T follicular helper cell (primary cell): Measurements from ENCODE around the gene RNH1.

Experiments
- DNase-seq: peaks from one replicate; pipeline ENCODE4 v3.0.0-alpha.2; 2020; ENCODE audit warnings: low read depth

The RNH1 gene

DNA sequence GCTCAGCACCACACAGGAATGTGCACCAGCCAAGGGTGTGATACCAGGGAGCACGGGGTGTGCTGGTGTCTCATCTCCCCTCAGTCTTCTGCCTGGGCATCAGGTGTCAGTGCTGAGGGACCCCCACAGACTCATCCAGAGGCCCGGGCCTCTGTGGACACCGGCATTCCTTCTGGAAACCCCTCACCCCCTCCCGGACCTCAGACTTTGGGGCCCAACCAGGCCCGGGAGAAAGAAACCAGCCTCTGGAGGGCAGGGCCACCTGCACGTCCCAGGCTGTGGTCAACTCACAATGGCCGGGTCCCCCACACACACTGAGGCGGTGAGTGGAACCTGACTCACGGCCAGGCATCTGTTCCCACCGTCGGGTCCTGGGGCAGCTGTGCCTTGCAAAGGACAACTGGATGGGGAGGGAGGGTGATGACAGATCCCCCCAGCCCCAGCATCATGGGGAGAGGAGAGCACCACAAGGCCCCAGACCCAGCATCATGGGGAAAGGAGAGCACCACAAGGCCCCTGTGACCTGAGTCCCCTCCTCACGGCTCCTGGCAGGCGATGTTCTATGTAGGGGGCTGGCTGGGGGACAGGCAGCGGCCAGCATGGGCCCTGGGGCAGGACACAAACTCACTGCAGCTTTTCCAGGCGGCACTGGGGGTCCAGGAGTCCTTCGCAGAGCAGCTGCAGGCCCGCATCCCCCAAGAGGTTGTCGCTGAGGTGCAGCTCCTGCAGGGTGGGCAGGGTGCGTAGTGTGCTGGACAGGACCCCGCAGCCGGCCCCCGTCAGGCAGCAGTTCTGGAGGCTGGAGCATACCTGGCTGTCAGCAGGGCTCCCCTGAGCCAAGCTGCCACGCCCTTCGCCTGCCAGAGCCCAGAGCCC, 7.6 kb downstream of the RNH1 start:
- no peak for DNase-seq

DNA sequence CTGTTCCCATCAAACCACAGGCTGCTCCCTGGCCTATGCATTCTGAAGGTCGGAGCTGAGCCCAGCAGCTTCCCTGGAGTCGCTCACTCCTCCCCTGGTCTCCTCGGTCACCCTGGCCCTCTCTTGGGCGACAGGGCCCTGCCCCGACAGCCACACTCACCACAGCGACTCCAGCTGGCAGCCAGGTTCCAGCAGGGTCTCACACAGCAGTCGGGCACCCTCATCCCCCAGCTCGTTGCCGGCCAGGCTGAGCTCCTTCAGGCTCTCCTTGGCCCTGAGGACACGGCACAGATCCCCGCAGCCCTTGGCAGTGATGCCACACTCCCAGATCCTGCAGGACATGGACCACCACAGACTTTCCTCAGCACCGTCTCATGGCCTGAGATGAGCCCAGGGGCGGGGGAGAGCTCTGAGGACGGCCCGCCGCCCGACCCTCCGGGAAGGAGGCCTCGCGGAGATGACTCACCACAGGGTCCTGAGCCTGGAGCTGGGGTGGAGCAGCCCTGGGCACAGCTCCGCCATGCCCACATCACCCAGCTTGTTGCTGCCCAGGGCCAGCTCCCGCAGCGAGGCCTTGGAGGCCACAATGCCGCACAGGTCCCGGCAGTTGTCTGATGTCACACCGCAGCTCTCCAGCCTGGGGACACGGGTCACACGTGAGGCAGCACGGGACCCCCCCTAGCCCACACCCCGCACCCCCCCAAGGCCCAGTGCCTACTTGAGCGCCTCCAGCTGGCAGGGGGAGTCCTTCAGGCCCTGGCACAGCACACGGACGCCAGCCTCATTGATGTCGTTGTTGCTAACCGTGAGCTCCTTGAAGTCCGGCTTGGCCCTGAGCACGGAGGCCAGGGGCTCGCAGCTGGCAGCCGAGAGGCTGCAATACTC, 8.5 kb downstream of the RNH1 start:
- no peak for DNase-seq

DNA sequence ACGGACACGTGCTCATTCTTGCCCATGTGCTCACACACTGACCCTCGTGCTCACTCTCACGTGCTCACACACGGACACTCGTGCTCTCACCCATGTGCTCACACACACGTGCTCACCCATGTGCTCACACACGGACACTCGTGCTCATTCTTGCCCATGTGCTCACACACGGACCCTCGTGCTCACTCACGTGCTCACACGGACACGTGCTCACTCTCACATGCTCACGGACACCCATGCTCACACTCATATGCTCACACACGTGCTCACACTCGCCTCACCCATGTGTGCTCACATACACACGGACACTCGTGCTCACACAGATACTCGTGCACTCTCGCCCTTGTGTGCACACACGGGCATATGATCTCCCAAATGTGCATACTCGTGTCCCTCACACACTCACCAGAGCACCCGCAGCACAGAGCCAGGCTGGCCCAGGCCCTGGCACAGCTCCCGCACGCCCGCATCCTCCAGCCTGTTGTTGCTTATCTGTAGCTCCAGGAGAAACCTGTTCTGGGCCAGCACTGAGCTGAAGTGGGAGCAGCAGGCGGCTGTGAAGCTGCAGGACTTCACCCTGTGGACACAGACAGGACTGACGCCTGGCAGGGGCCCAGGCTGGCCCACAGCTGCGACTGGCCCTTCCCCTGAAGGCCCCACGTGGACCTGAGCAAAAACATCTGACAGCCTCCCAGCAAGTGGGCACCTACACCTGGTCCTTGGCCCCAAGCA, 9.3 kb downstream of the RNH1 start:
- no peak for DNase-seq

DNA sequence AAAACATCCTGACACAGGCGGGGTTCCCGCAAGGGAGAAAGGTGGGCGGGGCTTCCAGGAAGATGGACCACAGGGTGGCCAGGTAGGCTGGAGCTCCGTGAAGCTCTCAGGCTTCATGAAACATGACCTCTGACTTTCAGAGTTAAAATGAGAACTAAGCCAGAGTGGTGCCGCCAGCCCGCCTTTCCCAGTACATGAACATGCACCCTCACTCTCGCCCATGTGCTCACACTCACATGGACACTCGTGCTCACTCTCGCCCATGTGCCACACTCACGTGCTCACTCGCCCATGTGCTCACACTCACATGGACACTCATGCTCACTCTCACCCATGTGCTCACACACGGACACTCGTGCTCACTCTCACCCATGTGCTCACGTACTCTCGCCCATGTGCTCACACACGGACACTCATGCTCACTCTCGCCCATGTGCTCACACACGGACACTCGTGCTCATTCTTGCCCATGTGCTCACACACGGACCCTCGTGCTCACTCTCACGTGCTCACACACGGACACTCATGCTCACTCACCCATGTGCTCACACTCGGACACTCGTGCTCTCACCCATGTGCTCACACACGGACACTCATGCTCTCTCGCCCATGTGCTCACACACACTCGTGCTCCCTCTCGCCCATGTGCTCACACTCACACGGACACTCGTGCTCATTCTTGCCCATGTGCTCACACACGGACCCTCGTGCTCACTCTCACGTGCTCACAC, 10.0 kb downstream of the RNH1 start:
- DNase-seq = no peak

DNA sequence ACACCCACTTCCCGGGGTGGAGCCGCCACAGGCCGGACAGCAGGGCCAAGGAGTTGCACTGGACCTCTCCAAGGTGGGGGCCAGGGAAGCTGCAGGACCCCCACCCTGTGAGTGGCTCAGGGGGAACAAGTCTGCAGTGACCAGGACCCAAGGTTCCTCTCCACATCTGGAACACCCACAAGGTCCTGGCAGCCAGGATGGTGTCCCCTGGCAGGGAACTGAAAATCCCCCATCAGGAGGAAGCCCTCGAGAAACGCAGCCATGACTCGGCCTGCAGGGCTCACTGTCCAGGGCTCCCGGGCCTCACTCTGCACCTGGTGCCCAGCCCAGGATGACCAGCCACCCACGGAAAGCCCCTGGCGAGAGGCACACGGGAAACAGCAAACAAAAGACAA, 11.5 kb downstream of the RNH1 start:
- DNase-seq = no peak

DNA sequence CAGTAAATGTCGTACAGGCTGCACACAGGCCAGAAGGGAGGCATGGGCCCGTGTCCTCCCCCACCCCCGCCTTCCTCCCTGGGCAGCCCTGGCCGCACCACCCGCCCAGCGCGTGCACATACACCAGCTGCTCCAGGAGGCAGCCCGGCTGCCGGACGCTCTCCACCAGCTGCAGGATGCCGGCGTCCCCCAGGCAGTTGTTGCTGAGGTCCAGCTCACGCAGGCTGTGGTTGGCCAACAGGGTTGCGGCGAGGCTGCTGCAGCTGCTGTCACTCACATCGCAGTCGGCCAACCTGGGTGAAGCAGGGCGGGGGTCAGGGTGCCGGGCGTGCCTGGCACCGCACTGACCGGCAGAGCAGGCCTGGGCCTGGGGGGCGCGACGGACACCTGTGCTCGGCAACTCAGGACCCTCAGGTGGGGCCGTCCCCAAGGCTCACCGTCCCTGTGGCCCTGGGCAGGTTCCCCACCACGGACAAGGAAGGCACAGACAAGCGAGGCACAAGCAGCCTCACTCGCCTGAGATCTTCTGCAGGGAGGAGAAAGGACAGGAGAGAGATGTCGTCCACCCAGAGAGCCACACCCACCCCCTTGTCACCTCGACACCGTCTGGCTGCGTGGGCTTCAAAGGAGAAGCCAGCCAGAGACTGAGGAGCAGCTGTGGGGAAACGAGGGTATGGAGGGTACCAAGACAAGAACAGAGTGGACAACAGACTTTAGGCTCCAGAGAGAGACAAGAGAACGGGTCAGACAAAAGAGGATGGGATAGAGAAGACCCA, 12.1 kb downstream of the RNH1 start:
- no peak for DNase-seq

DNA sequence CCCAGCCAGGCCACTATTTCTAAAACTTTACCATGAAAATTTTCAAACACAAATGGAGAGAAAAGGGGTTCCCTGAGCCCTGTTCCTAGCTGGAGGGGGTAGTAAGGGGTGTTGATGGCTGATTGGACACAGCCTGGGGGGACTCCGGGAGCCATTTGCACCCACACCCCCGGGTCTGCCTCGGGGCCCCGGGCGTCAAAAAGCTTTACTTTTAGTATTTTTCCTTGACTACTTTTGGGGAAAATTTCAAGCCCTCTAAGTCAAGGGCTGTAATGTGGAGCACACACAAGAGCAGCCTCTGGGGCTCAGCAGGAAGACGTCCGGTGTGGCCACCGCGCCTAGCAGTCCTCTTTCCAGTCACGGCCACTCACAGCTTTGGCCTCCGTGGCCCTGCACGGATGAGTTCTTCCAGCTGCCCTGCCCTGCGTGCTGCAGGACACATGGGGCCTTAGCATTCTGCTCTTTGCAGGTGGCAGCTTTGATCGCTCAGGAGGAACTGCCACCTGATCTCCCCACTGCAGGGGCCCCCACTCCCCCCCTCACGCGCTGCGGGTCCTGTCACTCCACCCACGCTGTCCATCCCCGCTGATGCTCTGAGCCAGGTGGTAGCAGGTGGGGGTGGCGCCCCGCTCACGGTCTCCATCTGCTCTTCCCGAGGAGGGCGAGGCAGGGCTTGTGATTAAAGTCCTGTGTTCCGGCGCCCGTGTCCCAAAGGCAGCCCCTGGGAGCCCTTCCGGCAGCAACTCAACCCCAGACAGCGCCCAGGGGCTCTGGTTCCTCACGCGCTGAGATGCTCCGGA, 14.4 kb downstream of the RNH1 start:
- no peak for DNase-seq

DNA sequence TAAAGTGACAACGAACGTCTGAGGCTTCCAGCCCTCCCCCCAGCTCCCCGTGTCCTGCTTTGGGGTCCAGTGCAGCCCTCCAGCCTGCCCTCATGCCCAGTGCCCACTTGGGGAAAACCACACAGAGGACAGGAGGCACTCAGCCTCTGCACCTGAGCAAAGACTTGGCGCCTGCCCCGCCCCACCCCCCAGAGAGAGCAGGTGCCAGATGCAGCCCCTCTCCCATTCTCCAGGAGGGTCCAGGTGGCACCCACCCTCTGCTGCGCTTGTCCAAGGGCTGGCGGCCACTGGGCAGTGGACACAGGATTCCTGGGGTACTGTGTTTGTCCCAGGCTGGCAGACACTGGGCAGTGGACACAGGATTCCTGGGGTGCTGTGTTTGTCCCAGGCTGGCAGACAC, 15.7 kb downstream of the RNH1 start:
- no peak for DNase-seq

DNA sequence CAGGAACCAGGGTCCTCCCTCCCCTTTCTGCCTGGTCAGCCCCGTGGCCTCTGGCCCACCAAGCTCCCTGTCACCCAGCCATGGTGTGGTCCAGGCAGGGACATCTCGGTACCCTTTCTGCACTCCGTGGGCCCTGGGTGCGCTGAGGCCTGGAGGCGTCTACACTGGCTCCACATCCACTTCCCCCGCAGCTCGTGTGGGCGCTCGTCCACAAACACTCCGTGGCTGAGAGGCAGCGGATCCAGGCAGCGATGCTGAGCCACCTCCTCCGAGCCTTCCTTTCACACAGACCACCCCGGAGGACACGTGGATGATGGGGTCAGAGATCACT, 16.1 kb downstream of the RNH1 start:
- DNase-seq = no peak

DNA sequence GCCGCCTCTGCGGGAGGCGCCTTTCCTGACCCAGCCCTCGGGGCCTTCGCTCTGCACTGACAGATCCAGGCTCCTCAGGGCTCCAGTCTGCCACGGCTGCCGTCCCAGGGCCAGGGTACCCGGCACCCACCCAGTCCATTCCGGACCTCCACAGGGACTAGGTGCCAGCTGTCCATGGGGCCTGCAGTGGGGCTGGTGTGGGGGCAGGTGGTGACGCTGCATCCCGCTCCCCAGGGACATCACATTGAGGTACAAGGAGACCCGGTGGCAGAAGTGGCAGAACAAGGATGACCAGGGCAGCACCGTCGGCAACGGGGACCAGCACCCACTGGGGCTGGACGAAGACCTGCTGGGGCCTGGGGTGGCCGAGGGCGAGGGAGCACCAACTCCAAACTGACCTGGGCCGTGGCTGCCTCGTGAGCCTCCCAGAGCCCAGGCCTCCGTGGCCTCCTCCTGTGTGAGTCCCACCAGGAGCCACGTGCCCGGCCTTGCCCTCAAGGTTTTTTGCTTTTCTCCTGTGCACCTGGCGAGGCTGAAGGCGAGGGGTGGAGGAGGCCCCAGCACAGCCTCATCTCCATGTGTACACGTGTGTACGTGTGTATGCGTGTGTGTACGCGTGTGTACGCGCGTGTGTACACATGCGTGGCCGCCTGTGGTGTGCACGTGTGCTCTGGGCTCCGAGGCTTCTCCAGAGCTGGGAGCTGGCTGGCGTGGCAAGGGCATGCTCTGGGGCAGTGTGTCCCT, 16.7 kb downstream of the RNH1 start:
- no peak for DNase-seq

DNA sequence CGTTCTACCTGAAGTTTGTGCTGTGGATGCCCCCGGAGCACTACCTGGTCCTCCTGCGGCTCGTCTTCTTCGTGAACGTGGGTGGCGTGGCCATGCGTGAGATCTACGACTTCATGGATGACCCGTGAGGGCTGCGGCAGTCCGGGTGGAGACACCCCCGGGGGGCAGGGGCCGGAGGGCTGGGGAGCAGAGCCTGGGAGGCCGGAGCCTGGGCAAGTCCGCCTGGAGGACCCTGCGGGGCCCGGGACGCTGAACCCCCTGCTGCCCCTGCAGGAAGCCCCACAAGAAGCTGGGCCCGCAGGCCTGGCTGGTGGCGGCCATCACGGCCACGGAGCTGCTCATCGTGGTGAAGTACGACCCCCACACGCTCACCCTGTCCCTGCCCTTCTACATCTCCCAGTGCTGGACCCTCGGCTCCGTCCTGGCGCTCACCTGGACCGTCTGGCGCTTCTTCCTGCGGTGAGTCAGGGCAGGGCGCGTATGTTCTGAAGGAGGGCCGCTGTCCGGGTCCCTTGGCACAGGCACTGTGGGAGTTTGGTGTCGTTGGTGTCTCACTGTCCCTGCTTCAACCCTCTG, 17.3 kb downstream of the RNH1 start:
- DNase-seq = no peak

DNA sequence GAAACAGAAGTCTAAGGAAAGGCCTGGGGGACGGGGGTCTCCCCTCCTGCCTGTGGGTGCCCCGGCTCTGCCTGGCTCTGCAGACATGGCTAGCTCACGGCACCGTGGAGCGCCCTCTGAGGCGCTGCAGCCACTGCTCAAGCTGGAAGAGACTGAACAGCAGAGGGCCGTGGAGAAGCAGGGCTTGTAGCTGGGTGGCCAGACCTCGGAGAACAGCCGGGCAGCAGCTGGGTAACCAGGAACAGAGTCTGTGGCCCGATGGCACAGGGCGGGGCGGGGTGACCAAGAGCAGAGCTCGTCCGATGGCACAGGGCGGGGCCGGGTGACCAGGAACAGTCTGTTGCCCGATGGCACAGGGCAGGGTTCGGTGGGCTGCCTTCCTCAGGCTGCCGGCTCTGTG, 18.1 kb downstream of the RNH1 start:
- DNase-seq = no peak

DNA sequence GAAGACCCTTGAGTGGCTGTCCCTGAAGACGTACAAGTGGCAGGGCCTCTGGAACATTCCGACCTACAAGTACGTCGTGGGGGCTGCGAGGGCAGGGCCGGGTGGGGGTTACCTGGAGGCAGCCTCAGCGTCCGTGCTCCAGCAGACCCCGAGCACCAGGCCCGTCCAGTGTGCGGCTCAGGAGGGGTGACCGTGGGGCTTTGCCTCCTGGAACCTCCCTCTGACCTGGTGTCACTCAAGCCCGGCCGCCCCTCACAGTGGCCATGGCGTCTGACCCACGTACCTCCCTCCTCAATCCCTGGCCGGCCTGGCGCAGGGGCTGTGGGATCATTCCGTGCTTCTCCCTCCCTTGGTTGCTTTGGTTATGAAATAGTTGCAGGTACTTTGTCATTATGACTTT, 18.5 kb downstream of the RNH1 start:
- no peak for DNase-seq

DNA sequence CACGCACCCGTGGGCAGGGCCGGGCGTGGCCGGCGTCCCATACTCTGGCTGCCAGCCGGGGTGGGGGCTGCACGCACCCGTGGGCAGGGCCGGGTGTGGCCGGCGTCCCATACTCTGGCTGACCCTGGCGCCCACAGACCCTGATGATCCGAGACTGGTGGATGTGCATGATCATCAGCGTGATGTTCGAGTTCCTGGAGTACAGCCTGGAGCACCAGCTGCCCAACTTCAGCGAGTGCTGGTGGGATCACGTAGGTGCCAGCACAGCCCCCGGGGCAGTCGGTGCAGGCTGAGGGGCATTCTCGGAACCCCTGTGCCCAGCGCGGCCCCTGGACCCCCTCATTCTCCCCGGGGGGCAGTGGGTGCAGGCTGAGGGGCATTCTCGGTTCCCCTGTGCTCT, 19.0 kb downstream of the RNH1 start:
- DNase-seq = no peak

DNA sequence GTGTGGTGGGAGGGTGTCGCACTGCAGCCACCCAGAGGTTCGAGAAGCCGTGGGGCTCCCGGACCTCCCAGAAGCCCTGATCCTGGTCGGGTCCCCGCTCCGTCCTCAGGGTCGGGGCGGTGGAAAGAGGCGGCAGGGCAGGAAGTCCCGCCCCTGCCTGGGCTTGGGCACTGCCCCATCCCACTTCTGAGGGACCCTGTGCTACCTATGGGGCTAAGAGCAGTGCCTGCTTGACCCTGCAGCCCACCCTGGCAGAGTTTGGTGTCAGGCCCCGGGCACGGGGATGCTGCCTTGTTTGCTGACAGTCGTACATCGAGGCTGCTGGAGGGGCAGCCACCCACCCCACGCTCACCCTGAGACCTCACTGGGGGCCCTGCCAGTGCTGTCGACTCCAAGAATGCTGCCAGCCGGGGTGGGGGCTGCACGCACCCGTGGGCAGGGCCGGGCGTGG, 19.4 kb downstream of the RNH1 start:
- no peak for DNase-seq

DNA sequence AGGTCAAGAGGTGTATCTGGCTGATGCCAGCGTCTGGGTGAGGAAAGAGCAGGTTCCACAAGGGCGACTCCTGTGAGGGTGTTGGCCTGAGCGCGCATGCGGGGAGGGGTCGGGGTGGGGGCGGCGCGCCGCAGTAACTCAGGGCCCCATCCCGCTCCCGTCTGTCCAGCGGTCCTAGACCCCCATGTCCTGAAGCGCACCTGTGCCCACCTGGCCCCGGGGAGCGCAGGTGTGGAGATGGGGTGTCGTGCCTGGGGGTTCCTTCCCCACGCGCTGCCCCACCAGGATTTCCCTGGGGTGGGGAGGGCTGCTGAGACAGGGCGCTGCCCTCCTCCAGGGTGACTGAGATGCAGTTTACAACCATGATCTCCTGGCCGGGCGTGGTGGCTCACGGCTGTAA, 20.9 kb downstream of the RNH1 start:
- DNase-seq = no peak

DNA sequence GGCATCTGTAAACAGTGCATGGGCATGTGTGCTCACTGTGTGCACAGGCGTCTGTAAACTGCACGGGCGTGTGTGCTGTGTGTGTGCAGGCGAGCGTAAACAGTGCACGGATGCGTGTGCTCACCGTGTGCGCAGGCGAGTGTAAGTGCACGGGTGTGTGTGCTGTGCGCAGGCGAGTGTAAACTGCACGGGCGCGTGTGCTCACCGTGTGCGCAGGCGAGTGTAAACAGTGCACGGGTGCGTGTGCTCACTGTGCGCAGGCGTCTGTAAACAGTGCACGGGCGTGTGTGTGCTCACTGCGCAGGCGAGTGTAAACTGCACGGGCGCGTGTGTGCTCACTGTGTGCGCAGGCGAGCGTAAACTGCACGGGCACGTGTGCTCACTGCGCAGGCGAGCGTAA, 22.4 kb downstream of the RNH1 start:
- no peak for DNase-seq

DNA sequence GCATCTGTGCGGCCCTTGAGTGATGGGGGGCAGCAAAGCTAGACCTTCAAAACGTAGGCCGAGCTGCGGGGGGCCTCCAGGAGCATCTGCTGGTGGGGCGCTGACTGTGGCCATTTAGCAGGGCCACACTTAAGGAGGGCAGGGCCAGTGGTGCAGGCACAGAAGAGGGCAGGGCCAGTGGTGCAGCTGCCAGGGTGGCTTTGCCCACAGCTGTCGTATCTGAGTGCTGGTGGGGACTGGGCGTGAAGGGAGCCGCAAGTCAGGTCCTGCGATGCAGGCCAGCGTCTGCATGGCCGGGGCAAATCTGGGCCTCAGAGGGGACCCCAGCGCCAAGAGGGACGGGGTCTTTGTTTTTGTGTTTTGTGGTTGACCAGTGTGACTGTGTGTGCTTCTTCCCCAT, 27.7 kb downstream of the RNH1 start:
- no peak for DNase-seq

DNA sequence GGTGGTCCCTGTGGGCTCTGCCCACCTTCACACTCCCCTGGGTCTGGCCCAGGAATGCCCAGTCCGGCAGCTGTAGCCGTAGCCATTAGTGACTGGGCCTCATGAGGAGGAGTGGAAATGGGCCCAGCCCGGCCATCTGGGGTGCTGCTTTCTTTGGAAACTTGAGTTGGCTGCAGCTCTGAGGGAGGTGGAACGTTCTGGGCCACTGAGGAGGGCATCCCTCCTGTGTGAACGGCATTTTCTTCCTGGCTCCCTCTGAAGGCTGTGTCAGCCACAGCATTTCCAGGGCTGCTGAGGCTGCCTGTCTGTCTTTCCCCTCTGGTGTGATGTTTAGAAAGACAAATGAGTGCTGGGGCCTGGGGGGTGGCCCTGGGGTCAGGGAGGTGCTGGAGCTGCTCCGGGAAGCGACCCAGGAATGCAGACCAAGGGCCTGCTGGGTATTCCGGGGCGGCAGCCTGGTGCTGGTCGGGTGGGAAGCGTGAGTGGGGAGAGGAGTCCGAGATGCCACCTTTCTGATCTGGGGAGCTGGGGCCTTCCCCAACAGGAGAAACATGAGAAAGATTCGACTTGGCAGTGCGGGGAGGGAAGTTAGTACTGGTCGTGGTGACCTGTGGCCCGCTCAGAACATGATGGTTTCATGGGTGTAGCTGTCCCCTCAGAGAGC, 29.9 kb downstream of the RNH1 start:
- no peak for DNase-seq
